ENCODE data around the gene ABCB11. TPM values are rescaled to one million over a fixed set of nuclear protein-coding genes. Genes with fewer than 3 reads are reported as not detected.
"Not testable (repeated sequence)": the region's sequence is repeated elsewhere in the genome, so short reads cannot be mapped to it uniquely, and the experiment has no call there.

Gene ABCB11
- total RNA-seq, 4 donors from 2014 or later: under 0.01 to 1.2 (median 0.11) TPM; not detected in 1

- WGBS, 2 donors: 45 to 69% methylated on average over 1 of the region's 1 CpG
- peaks cover 4% of the 10 kb centered on the region in 2 donors for H3K4me1 ChIP-seq
- no peak for DNase-seq
- H3K9me3 ChIP-seq: no peaks in the 10 kb centered on the region
- no peak for TF ChIP-seq CTCF (IDR thresholded peaks at IDR 0.05)
- TF ChIP-seq POLR2A (IDR thresholded peaks at IDR 0.05): no peak
- H3K27me3 ChIP-seq: no peaks in the 10 kb centered on the region
- no peak overlapping the region for H3K27ac ChIP-seq
- no peaks in the 10 kb centered on the region for H3K36me3 ChIP-seq
- H3K4me3 ChIP-seq (replicated peaks in 1 of 3): no peak overlapping the region
- intact Hi-C loops (cut with DNase I): no loop called here
Observed at GRCh38 chr2:169066897-169067296, 35.8 kb upstream of the ABCB11 start.

- Histone ChIP-seq H3K27me3 (no peaks in the 10 kb centered on the region), H3K27ac (no peak overlapping the region), H3K4me1 (no peaks in the 10 kb centered on the region), H3K9me3 (no peaks in the 10 kb centered on the region), H3K36me3 (no peaks in the 10 kb centered on the region), H3K4me3 (replicated peaks in 1 of 3) (no peak overlapping the region)
- TF ChIP-seq POLR2A (IDR thresholded peaks at IDR 0.05) (no peak), CTCF (IDR thresholded peaks at IDR 0.05) (no peak)
- no peak for DNase-seq
- intact Hi-C loops (cut with DNase I): no loop called here
- WGBS, 2 donors: 76 to 83% methylated on average over 2 of the region's 2 CpGs
Observed at GRCh38 chr2:169065864-169066517, 34.9 kb upstream of the ABCB11 start.

GRCh38 chr2:169065422-169065821 lies 34.3 kb upstream of the ABCB11 start:
- no peaks in the 10 kb centered on the region for H3K9me3 ChIP-seq
- no peak for TF ChIP-seq POLR2A (IDR thresholded peaks at IDR 0.05)
- no peak for TF ChIP-seq CTCF (IDR thresholded peaks at IDR 0.05)
- H3K27ac ChIP-seq: no peak overlapping the region
- H3K4me1 ChIP-seq: no peaks in the 10 kb centered on the region
- 68 to 80% methylated on average over 1 of the region's 1 CpG for WGBS, 2 donors
- intact Hi-C loops (cut with DNase I): no loop called here
- H3K36me3 ChIP-seq: no peaks in the 10 kb centered on the region
- H3K27me3 ChIP-seq: no peaks in the 10 kb centered on the region
- DNase-seq: no peak
- H3K4me3 ChIP-seq (replicated peaks in 1 of 3): no peak overlapping the region

GRCh38 chr2:169064199-169064598 lies 33.1 kb upstream of the ABCB11 start:
- 96 to 97% methylated on average over 17 of the region's 17 CpGs for WGBS, 2 donors
- H3K9me3 ChIP-seq; H3K4me3 ChIP-seq (replicated peaks in 1 of 3); H3K4me1 ChIP-seq; H3K27ac ChIP-seq; intact Hi-C loops (cut with DNase I); DNase-seq; H3K27me3 ChIP-seq; H3K36me3 ChIP-seq: not testable (repeated sequence)

GRCh38 chr2:169054575-169054974 lies 23.5 kb upstream of the ABCB11 start:
- H3K4me1 ChIP-seq; H3K27ac ChIP-seq; H3K36me3 ChIP-seq; DNase-seq; H3K4me3 ChIP-seq (replicated peaks in 1 of 3); H3K9me3 ChIP-seq; intact Hi-C loops (cut with DNase I); H3K27me3 ChIP-seq: not testable (repeated sequence)
- 77 to 89% methylated on average over 2 of the region's 2 CpGs for WGBS, 2 donors

- no peak overlapping the region for H3K27ac ChIP-seq
- intact Hi-C loops (cut with DNase I): no loop called here
- no peak for DNase-seq
- no peak overlapping the region for H3K4me3 ChIP-seq (replicated peaks in 1 of 3)
- no peaks in the 10 kb centered on the region for H3K9me3 ChIP-seq
- no peaks in the 10 kb centered on the region for H3K27me3 ChIP-seq
- H3K36me3 ChIP-seq: no peaks in the 10 kb centered on the region
- TF ChIP-seq CTCF (IDR thresholded peaks at IDR 0.05): no peak
- no peak for TF ChIP-seq POLR2A (IDR thresholded peaks at IDR 0.05)
- H3K4me1 ChIP-seq: no peaks in the 10 kb centered on the region
- WGBS, 2 donors: 92 to 93% methylated on average over 5 of the region's 5 CpGs
Observed at GRCh38 chr2:169050476-169051240, 19.5 kb upstream of the ABCB11 start.

Data from thyroid gland (tissue), 4 donors.